ENCODE results near the gene UBL5.

- no peak for TF ChIP-seq POLR2AphosphoS5 (IDR thresholded peaks at IDR 0.05; ENCODE audit: low read depth, low read length)
- TF ChIP-seq SIN3A (IDR thresholded peaks at IDR 0.05; ENCODE audit: borderline replicate concordance, insufficient read depth, low read length), result no peak
- no peak for TF ChIP-seq REST (IDR thresholded peaks at IDR 0.05; ENCODE audit: insufficient read depth in 1 of 2, low read depth in 2 of 2, low read length in 2 of 2)
Observed at GRCh38 chr19:9789066-9789465, 38.7 kb upstream of the UBL5 start.

Data from PFSK-1 (cell line).